HG02884 (cell line): ENCODE data around the gene SSBP2.
"Not testable (repeated sequence)": the region's sequence is repeated elsewhere in the genome, so short reads cannot be mapped to it uniquely, and the experiment has no call there.

Experiments used
- ATAC-seq: cut with Tn5 transposase; IDR thresholded peaks from one replicate; pipeline ENCODE4 v1.9.1; 2021; ENCODE audit warnings: mild to moderate bottlenecking, moderate library complexity; ENCODE audit not compliant: unreplicated experiment

SSBP2 gene

DNA sequence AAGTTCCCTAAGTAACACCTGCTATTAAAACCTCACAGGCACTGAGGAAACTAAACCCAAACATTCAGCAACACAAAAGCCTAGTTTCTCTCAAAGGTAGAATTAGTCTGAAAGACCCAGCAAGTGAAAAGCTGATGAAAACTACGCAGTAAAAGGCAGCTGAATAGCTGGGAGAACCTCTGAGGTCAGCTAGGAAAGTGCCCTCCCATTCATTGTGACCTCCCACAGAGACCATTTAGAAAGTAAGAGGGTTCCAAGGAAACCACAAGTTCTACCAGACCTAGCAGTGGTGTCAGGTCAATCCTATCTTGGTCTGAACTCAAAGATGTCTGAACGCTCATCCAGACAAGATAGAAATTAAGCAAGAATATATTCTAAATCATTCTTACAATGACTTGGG lies 144.7 kb downstream of the SSBP2 start:
- no peak for ATAC-seq

GRCh38 chr5:81605299-81605698 lies 145.6 kb downstream of the SSBP2 start:
- no peak for ATAC-seq

GRCh38 chr5:81604193-81604592 lies 146.7 kb downstream of the SSBP2 start:
- ATAC-seq: no peak

- ATAC-seq: no peak
Observed at GRCh38 chr5:81601919-81602318, 149.0 kb downstream of the SSBP2 start.

- not testable (repeated sequence) for ATAC-seq
Observed at GRCh38 chr5:81592085-81592484, 158.8 kb downstream of the SSBP2 start.

GRCh38 chr5:81590498-81591384 lies 160.2 kb downstream of the SSBP2 start:
- no peak for ATAC-seq

DNA sequence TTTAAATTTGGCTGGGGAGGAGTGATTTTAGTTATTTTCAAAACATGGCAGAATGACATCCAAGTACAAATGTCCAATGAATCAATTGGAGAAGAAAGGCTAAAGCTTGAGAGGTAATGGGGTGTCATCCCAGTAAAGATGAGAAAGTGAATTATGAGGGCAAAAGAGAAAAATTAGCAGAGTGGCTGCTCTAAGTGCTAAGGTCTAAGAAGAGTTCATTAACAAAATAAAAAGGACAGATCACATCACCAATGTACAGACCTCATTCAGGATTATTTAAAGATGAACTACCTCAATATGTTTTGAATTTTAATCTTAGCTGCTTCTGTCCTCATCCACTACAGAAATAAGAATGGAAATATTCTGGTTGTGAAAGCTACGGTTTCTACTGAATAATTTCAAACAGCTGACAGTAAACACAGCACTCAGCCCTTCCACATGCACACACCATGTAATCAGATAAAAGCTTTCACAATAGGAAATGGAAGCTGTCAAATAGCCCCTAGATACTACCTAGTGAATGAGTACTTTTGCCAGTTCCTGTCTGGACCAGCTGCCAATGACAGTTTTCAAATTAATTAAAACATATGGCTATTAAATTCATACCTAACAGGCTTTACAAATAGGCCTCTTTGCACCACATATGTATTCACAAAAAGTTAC lies 171.5 kb downstream of the SSBP2 start:
- no peak for ATAC-seq

DNA sequence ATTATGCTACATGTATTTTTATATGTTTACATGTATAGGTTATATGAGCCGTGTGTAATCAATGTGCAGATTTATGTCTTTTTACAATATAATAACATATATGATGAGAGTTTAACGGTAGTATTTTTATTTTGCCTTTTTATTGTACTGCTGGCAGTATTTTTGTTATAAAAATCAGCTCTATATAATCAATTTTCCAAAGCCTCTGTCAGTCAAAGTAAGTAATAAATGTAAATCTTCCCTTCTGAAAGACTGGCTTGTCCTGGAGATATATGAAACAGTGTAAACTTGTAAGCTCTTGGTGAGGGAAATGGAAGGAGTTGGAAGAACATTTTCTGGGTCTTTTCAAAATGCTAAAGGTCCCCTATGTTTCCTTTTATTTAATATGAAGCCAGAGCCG lies 173.8 kb downstream of the SSBP2 start:
- ATAC-seq: no peak

DNA sequence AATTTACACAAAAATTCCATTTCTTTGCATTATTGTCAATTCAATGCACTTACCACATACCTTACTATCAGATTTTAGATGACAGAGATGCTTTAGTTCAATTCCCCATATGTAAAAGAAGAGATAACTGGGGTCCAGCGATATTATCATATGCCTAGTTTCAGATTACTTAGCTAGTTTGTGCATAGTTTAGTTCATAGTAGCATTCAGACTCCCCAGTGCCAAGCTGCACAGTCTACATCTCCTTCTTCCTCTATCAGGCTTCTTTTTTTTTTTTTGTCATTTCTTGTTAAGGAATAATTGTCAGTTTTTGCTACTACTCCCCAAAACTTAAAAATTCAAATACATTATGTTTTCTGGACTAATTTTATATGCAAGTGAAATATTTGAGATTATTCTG lies 175.0 kb downstream of the SSBP2 start:
- ATAC-seq: no peak

GRCh38 chr5:81572201-81572600 lies 178.7 kb downstream of the SSBP2 start:
- ATAC-seq: no peak

- no peak for ATAC-seq
Observed at GRCh38 chr5:81558188-81558587, 192.7 kb downstream of the SSBP2 start.

- ATAC-seq: no peak
Observed at GRCh38 chr5:81556809-81557208, 194.1 kb downstream of the SSBP2 start.

DNA sequence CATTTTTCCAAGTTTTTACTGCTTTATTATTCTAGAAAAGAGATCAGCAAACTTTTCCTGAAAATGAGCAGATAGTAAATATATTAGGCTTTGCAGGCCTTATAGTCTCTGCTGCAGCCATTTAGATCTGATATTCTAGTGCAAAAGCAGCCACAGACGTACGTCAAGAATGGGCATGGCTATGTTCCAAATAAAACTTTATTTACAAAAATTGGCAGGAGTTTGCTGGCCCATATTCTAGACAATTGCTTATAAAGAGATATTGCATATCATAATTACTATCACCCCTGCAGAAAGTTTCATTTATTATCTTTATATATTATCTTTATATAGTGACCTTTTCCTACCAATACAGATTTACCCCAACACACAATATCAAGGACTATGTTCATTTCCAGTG lies 195.0 kb downstream of the SSBP2 start:
- no peak for ATAC-seq

DNA sequence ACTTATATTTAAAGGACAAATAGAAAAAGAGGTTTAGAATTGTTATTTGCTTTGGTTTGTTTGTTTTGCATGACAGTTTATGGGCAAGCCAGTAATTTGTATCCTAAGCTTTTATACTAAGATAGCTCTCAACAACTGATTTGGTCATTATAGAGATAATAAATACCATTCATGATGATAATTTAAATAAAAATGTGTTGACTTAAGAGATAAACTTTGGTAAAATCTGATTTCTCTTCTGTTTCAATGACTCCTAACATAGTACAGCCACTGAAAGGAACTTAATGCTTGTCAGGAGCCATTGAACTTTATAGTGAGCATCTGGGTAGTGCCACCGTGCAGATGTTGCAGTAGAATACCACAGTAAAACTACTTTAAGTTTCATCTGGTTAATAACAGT lies 196.2 kb downstream of the SSBP2 start:
- ATAC-seq: no peak

DNA sequence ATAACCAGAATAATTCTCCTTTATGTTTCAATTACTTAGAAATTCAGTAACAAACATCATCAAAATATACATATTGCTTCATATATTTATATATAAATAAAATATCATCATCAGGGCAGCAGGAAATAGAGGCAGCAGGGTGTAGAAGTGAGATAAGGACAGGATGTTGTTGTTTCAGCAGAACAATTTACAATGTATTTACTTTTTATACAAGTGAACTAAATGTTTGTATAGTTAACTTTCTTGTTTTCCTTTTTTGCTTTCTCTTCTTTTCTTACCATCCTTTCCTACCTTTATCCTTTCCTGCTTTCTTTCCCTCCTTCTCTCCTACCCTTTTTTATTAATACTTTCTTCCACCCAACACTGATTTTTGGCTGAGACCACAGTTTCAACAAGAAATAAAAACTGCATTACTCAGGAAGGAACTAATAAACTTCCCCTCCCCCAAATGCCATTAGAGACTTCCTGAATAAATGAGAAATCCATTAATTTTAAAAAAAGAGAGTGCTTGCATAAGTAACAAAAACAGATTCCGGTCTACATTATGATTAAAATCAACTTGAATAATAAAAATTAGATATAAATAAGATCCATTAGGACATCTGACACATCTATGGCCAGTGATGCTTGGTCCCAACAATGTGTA lies 197.2 kb downstream of the SSBP2 start:
- ATAC-seq: no peak

DNA sequence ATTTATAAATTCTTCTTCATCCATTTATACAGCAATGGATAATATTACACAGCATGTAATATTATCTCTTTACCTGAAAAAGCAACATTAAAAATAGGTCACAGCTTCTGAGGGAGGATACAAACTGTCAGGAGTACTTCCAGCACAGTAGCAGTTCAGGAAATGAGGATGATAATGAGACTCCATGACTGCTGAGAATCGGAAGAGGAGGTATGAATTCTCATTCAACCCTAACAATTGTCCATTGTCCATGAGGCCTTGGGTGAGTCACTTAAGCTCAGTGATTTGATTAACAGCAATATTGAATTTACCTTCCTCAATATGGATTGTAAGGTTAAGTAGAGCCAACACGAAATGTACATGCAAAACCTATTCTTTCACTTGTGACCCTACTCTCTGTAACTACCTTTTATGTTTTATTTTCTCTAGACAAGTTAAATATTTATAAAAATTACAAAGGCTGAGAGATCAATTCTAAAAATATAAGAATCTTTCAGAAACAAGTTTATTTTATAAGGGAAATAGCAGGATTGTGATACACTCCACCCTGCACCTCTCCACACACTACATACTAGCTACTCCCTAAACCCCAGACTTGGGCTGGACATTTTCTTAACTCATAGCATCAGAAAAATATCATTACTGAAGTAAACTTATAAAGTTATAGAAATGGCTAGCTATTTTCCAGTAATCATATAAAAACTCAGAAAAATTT lies 197.9 kb downstream of the SSBP2 start:
- no peak for ATAC-seq

DNA sequence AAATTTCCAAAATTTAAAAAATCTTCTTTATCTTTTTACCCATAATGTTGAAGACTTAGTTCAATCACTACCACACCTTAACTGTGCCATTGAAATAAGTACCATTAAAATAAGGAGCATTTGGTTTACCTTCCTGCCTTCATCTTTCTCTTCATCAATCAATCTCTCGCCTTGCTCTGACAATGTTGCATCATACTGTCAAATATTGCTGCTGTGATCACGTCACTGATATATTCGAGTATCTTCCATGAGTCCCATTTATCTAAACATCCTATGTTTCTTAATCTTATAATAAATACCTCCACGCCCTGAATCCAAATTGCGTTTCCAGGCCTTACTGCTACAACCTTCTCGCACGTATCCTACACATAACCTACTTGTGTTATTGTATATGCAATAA lies 201.8 kb downstream of the SSBP2 start:
- no peak for ATAC-seq

- ATAC-seq: no peak
Observed at GRCh38 chr5:81547001-81547400, 203.9 kb downstream of the SSBP2 start.

DNA sequence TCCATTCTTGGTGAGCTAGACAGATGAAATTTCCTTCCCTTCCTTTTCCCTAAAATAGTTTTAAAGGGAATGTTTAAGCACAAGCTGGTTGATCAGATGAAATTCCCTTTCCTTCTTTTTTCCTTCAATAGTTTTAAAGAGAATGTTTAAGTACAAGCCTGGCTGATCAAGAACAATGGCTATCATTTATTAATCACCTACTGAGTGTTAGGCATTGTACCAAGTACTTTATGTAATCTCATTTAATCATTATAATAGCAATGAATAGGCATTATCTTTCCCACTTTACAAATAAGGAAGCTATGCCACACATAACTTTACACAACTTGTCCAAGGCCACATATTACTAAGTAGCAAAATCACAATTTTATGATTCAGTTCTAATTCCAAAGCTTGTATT lies 205.0 kb downstream of the SSBP2 start:
- ATAC-seq: no peak

DNA sequence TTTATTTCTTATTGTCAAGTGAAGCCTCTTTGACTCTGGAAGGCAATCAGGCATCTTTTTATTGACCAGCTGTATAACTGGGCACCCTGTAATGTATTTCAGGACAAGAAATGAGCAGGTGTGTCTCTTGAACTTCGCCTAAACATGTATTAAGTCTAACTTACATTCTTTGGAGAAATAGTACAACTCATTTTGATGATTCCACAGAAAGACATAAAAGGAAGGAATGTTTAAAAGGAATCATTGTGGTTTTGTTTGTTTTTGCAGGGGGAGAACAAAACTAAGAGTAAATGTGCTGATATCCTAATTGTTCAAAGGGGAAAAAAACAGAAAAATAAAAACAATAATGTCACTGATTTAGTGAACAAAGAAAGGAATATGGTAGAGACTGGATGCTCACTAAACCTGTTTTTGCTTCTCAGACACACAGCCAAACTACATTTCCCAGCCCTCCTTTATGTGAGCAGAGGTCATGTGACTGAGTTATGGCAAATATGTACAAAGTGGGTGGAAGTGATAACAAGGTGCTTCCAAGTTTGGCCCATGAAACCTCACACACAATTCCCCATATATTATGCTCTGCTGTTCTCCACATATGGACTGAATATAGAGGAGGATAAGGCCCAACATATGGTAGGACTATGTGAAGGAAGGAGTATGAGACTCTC lies 206.4 kb downstream of the SSBP2 start:
- ATAC-seq: no peak

GRCh38 chr5:81542242-81542641 lies 208.7 kb downstream of the SSBP2 start:
- no peak for ATAC-seq
